ENCODE results near the gene OR2AG1. TPM values are rescaled to one million over a fixed set of nuclear protein-coding genes. Genes with fewer than 3 reads are reported as not detected.
"Not testable (repeated sequence)": the region's sequence is repeated elsewhere in the genome, so short reads cannot be mapped to it uniquely, and the experiment has no call there.

OR2AG1 gene
- total RNA-seq, 1 donor from 2014 or later = not detected

DNA sequence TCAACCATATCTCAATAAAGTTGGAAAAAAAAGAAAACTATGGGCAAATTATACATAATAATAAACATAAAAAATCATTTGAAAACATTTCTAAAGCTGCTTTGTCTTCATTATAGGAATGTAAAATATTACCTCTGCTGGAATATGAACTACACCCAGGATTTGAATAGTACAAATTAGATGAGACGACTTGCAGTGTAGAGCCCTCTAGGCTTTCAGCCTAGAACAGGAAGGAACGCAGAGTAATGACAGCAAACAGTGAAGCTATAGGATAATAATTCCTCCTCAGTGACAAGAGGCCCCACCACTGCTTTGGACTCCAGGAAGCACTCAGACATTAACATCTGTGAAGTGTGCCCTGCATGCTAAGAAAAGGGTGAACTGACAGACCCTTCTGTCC, 7.7 kb downstream of the OR2AG1 start:
- Mint-ChIP-seq H3K36me3 (ENCODE audit: unreplicated experiment) (no peaks in the 10 kb centered on the region), H3K27ac (ENCODE audit: unreplicated experiment) (no peak overlapping the region), H3K4me1 (ENCODE audit: unreplicated experiment) (no peaks in the 10 kb centered on the region), H3K4me3 (ENCODE audit: unreplicated experiment) (no peak overlapping the region), H3K27me3 (ENCODE audit: unreplicated experiment) (peaks cover 6% of the 10 kb centered on the region), H3K9me3 (ENCODE audit: unreplicated experiment) (no peaks in the 10 kb centered on the region)
- TF ChIP-seq, protein P1, sequence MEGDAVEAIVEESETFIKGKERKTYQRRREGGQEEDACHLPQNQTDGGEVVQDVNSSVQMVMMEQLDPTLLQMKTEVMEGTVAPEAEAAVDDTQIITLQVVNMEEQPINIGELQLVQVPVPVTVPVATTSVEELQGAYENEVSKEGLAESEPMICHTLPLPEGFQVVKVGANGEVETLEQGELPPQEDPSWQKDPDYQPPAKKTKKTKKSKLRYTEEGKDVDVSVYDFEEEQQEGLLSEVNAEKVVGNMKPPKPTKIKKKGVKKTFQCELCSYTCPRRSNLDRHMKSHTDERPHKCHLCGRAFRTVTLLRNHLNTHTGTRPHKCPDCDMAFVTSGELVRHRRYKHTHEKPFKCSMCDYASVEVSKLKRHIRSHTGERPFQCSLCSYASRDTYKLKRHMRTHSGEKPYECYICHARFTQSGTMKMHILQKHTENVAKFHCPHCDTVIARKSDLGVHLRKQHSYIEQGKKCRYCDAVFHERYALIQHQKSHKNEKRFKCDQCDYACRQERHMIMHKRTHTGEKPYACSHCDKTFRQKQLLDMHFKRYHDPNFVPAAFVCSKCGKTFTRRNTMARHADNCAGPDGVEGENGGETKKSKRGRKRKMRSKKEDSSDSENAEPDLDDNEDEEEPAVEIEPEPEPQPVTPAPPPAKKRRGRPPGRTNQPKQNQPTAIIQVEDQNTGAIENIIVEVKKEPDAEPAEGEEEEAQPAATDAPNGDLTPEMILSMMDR (IDR thresholded peaks at IDR 0.05) = no peak
- DNase-seq (ENCODE audit: extremely low spot score, unreplicated experiment) = no peak

DNA sequence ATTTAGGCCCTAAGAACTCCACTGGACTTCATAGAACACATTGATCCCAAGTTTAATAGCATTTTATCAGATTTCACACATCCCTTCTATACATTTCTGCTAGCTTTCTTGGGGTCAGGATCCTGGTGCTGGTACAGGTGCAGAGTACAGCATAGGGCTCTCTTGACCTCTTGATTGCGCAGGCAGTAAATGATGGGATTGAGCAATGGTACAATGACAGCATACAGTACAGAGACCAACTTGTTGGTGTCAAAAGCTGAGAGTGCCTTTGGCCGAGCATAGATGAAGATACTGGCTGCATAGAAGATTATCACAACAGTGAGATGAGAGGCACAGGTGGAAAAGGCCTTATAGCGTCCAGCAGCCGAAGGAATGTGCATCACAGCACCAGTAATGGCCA, 11.8 kb downstream of the OR2AG1 start:
- DNase-seq (ENCODE audit: extremely low spot score, unreplicated experiment) = no peak
- TF ChIP-seq, protein P1 (IDR thresholded peaks at IDR 0.05) = no peak
- H3K4me1 Mint-ChIP-seq (ENCODE audit: unreplicated experiment) = no peaks in the 10 kb centered on the region
- H3K27me3 Mint-ChIP-seq (ENCODE audit: unreplicated experiment) = peaks cover 4% of the 10 kb centered on the region
- H3K9me3 Mint-ChIP-seq (ENCODE audit: unreplicated experiment) = no peaks in the 10 kb centered on the region
- H3K4me3 Mint-ChIP-seq (ENCODE audit: unreplicated experiment) = no peak overlapping the region
- no peaks in the 10 kb centered on the region for H3K36me3 Mint-ChIP-seq (ENCODE audit: unreplicated experiment)
- no peak overlapping the region for H3K27ac Mint-ChIP-seq (ENCODE audit: unreplicated experiment)

DNA sequence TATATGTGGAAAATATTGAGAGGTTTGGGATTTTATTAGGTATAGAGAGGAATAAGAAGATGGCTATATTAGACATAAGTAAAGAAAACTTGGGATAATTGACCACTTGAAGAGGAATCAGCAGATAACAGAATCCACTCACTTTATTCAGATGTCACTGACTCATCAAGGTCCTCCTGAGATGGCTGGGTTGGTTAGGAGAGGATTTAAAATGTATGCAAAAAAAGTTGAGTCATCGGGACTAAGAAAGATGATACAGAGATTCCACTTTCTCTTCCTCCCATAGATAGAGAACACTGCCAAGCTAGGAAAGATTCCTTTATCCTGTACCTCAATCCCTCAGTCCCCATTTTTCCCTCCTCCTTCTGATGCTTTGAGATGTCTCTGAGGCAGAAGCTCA, 16.6 kb downstream of the OR2AG1 start, which contains the start of gene OR6A2:
TSS of gene OR6A2 (minus strand) at position 288 of the 400 bp plus-strand sequence. CDS start 3,981 bp downstream, outside the sequence.
- no peaks in the 10 kb centered on the region for H3K9me3 Mint-ChIP-seq (ENCODE audit: unreplicated experiment)
- H3K36me3 Mint-ChIP-seq (ENCODE audit: unreplicated experiment) = no peaks in the 10 kb centered on the region
- no peak for DNase-seq (ENCODE audit: extremely low spot score, unreplicated experiment)
- H3K4me3 Mint-ChIP-seq (ENCODE audit: unreplicated experiment) = no peak within 1 kb of the TSS
- TF ChIP-seq, protein P1 (IDR thresholded peaks at IDR 0.05) = no peak
- peaks cover 8% of the 10 kb centered on the region for H3K27me3 Mint-ChIP-seq (ENCODE audit: unreplicated experiment)
- H3K27ac Mint-ChIP-seq (ENCODE audit: unreplicated experiment) = no peak within 1 kb of the TSS
- no peaks in the 10 kb centered on the region for H3K4me1 Mint-ChIP-seq (ENCODE audit: unreplicated experiment)

DNA sequence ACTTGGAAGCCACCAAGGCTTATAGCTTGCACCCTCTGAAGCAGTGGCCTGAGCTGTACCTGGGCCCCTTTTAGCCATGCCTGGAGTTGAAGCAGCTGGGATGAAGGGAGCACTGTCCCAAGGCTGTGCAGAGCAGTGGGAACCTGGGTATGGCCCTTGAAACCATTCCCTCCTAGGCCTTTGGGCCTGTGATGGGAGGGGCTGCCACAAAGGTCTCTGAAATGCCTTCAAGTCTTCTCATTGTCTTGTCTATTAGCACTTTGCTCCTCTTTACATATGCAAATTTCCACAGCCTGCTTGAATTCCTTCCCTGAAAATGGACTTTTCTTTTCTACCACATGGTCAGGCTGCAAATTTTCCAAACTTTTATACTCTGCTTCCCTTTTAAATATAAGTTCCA, 18.3 kb downstream of the OR2AG1 start:
- H3K27me3 Mint-ChIP-seq (ENCODE audit: unreplicated experiment); H3K36me3 Mint-ChIP-seq (ENCODE audit: unreplicated experiment); H3K27ac Mint-ChIP-seq (ENCODE audit: unreplicated experiment); H3K4me3 Mint-ChIP-seq (ENCODE audit: unreplicated experiment); H3K9me3 Mint-ChIP-seq (ENCODE audit: unreplicated experiment); H3K4me1 Mint-ChIP-seq (ENCODE audit: unreplicated experiment); DNase-seq (ENCODE audit: extremely low spot score, unreplicated experiment): not testable (repeated sequence)

DNA sequence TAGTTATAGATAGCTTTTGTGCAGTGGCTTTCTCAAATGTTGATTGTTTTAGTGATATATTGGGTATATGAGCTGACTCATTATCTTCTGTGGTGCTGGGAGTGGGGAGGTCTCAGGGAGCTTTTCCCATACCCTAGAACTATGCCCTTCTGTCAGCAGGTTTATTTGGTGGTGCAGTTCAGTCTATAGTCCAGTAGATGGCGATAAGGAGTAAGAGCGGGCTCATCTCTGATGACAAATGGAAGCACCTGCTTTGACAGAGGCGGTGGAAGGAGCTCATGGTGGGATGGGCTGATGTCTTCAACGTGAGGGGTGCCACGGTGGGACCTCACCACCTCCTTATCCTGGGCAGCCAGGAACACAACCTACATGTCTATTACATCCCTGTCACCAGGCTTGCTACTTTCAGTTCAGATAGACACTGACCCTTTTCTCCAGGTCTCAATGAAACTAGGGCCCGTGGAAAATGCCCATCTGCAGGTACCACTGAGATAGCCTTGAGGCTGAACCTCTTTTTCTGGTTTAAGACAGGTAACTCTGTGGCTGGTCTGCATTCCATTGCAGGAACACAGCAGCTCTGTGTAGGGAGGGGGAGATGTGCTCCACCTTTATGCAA, 29.7 kb downstream of the OR2AG1 start:
- H3K4me1 Mint-ChIP-seq (ENCODE audit: unreplicated experiment) = no peaks in the 10 kb centered on the region
- H3K27ac Mint-ChIP-seq (ENCODE audit: unreplicated experiment) = no peak overlapping the region
- no peaks in the 10 kb centered on the region for H3K9me3 Mint-ChIP-seq (ENCODE audit: unreplicated experiment)
- peaks cover 17% of the 10 kb centered on the region for H3K27me3 Mint-ChIP-seq (ENCODE audit: unreplicated experiment)
- no peak overlapping the region for H3K4me3 Mint-ChIP-seq (ENCODE audit: unreplicated experiment)
- DNase-seq (ENCODE audit: extremely low spot score, unreplicated experiment) = no peak
- no peaks in the 10 kb centered on the region for H3K36me3 Mint-ChIP-seq (ENCODE audit: unreplicated experiment)
- TF ChIP-seq, protein P1 (IDR thresholded peaks at IDR 0.05) = peak; percentile 81
